Spinal cord (tissue), 10 donors: ENCODE data around the gene GASK1A. TPM values are rescaled to one million over a fixed set of nuclear protein-coding genes. Genes with fewer than 3 reads are reported as not detected.

Experiments
- DNase-seq, 6 donors: peaks; one replicate each; pipeline versions ENCODE4 v3.0.0 to v3.0.0-alpha.2; 2013 to 2015; ENCODE audit warnings: low spot score in 6 of 6, low read depth in 4 of 6
- H3K27ac ChIP-seq: one replicate; pipeline ENCODE4 v1.5.1; 2013; ENCODE audit warnings: low read depth, low read length, control low read depth
- H3K27me3 ChIP-seq: one replicate; pipeline ENCODE4 v1.6.1; 2013; ENCODE audit warnings: low read length; ENCODE audit not compliant: control insufficient read depth, insufficient read depth
- H3K36me3 ChIP-seq: one replicate; pipeline ENCODE4 v1.6.1; 2013; ENCODE audit warnings: low read length; ENCODE audit not compliant: control insufficient read depth, insufficient read depth
- H3K4me1 ChIP-seq: one replicate; pipeline ENCODE4 v1.6.1; 2013; ENCODE audit warnings: low read length; ENCODE audit not compliant: control insufficient read depth, insufficient read depth
- H3K4me3 ChIP-seq: one replicate; pipeline ENCODE4 v1.5.1; 2013; ENCODE audit warnings: low read depth, low read length, control low read depth
- H3K9me3 ChIP-seq: one replicate; pipeline ENCODE4 v1.6.1; 2013; ENCODE audit warnings: low read length; ENCODE audit not compliant: control insufficient read depth, insufficient read depth
- WGBS: methylation state at CpG from one replicate; pipeline ENCODE4 v1.1.5; 2013; ENCODE audit warnings: missing lambda C conversion rate; ENCODE audit not compliant: insufficient coverage; 5-methylcytosine and 5-hydroxymethylcytosine counted together
- polyA plus RNA-seq, 2 donors: library from polyadenylated mRNA; unstranded; fragments of 120-200 nt; gene quantifications; one replicate each; pipeline ENCODE4 v1.2.1, GENCODE V29; 2013; ENCODE audit not compliant: insufficient read length in 2 of 2
- total RNA-seq, 2 donors: library from RNA; depleted of rRNA in 1 of 2; stranded (reverse); fragments of 120-200 nt in 1 of 2; fragments of >200 nt in 1 of 2; gene quantifications; one replicate each; pipeline versions ENCODE4 v1.2.3 to v1.2.4, GENCODE V29; 2013 to 2014
- donor health status: healthy.

GASK1A gene
- total and polyA plus RNA-seq, 4 donors, result 5.2 to 40.1 (median 16.3) TPM

- Histone ChIP-seq H3K4me1 (peaks cover 27% of the 10 kb centered on the region), H3K27me3 (peaks cover 32% of the 10 kb centered on the region), H3K27ac (no peak overlapping the region), H3K9me3 (peaks cover 3% of the 10 kb centered on the region), H3K36me3 (no peaks in the 10 kb centered on the region), H3K4me3 (peak overlapping the region; percentile 69)
- 50% methylated on average over 8 of the region's 12 CpGs for WGBS
- no peak for DNase-seq
Measured at GRCh38 chr3:42980209-42980608, 1.1 kb downstream of the GASK1A start.

GRCh38 chr3:42980909-42981308, 1.8 kb downstream of the GASK1A start:
- Histone ChIP-seq H3K9me3 (peaks cover 3% of the 10 kb centered on the region), H3K27ac (peak overlapping the region; percentile 58), H3K36me3 (no peaks in the 10 kb centered on the region), H3K27me3 (peaks cover 32% of the 10 kb centered on the region), H3K4me1 (peaks cover 27% of the 10 kb centered on the region), H3K4me3 (peak overlapping the region; percentile 69)
- DNase-seq, result no peak
- 77% methylated on average over 5 of the region's 6 CpGs for WGBS

GRCh38 chr3:42982645-42983412, 3.7 kb downstream of the GASK1A start:
- no peak for DNase-seq
- H3K4me3 ChIP-seq, result no peak overlapping the region
- WGBS, result 73% methylated on average over 3 of the region's 6 CpGs
- peaks cover 29% of the 10 kb centered on the region for H3K27me3 ChIP-seq
- H3K4me1 ChIP-seq, result peaks cover 27% of the 10 kb centered on the region
- no peaks in the 10 kb centered on the region for H3K9me3 ChIP-seq
- no peaks in the 10 kb centered on the region for H3K36me3 ChIP-seq
- no peak overlapping the region for H3K27ac ChIP-seq

- WGBS, result 94% methylated on average over 2 of the region's 3 CpGs
- no peaks in the 10 kb centered on the region for H3K9me3 ChIP-seq
Measured at GRCh38 chr3:42983927-42984326, 4.8 kb downstream of the GASK1A start.

GRCh38 chr3:42984701-42985100, 5.6 kb downstream of the GASK1A start:
- Histone ChIP-seq H3K4me1 (peaks cover 27% of the 10 kb centered on the region), H3K9me3 (no peaks in the 10 kb centered on the region), H3K36me3 (no peaks in the 10 kb centered on the region), H3K27ac (no peak overlapping the region), H3K4me3 (no peak overlapping the region), H3K27me3 (peaks cover 15% of the 10 kb centered on the region)
- WGBS, result 66% methylated on average over 4 of the region's 4 CpGs
- DNase-seq, result no peak

More at GRCh38 chr3:42983927-42984326, 4.8 kb downstream of the GASK1A start:
- DNase-seq, result no peak
- Histone ChIP-seq H3K4me1 (peaks cover 34% of the 10 kb centered on the region), H3K4me3 (no peak overlapping the region), H3K27ac (no peak overlapping the region), H3K36me3 (no peaks in the 10 kb centered on the region), H3K27me3 (peaks cover 21% of the 10 kb centered on the region)

GRCh38 chr3:42988097-42988496, 9.0 kb downstream of the GASK1A start:
- H3K4me3 ChIP-seq, result no peak overlapping the region
- WGBS, result 100% methylated on average over 1 of the region's 3 CpGs
- H3K27ac ChIP-seq, result no peak overlapping the region
- H3K36me3 ChIP-seq, result no peaks in the 10 kb centered on the region
- H3K9me3 ChIP-seq, result no peaks in the 10 kb centered on the region
- no peak for DNase-seq
- no peaks in the 10 kb centered on the region for H3K27me3 ChIP-seq
- peaks cover 39% of the 10 kb centered on the region for H3K4me1 ChIP-seq

- Histone ChIP-seq H3K4me3 (no peak overlapping the region), H3K36me3 (no peaks in the 10 kb centered on the region), H3K27me3 (no peaks in the 10 kb centered on the region), H3K9me3 (no peaks in the 10 kb centered on the region), H3K4me1 (peaks cover 39% of the 10 kb centered on the region), H3K27ac (no peak overlapping the region)
- no peak for DNase-seq
- 85% methylated on average over 5 of the region's 5 CpGs for WGBS
Measured at GRCh38 chr3:42988566-42988965, 9.5 kb downstream of the GASK1A start.

- no peaks in the 10 kb centered on the region for H3K36me3 ChIP-seq
- 45% methylated on average over 6 of the region's 11 CpGs for WGBS
- no peaks in the 10 kb centered on the region for H3K9me3 ChIP-seq
- H3K27me3 ChIP-seq, result no peaks in the 10 kb centered on the region
- H3K4me3 ChIP-seq, result no peak overlapping the region
- peak in 4 of 6 donors; percentile 46 to 88 (median 58) for DNase-seq
- H3K27ac ChIP-seq, result peak overlapping the region; percentile 79
- H3K4me1 ChIP-seq, result peaks cover 50% of the 10 kb centered on the region
Measured at GRCh38 chr3:42991341-42992315, 12.5 kb downstream of the GASK1A start.

GRCh38 chr3:42994595-42994994, 15.5 kb downstream of the GASK1A start:
- H3K4me3 ChIP-seq, result no peak overlapping the region
- no peaks in the 10 kb centered on the region for H3K36me3 ChIP-seq
- no peak for DNase-seq
- H3K27me3 ChIP-seq, result no peaks in the 10 kb centered on the region
- no CpG with 5 or more reads among the region's 3 CpGs for WGBS
- no peaks in the 10 kb centered on the region for H3K9me3 ChIP-seq
- no peak overlapping the region for H3K27ac ChIP-seq
- H3K4me1 ChIP-seq, result peaks cover 58% of the 10 kb centered on the region
